ENCODE results near the gene HRH1.

DNA sequence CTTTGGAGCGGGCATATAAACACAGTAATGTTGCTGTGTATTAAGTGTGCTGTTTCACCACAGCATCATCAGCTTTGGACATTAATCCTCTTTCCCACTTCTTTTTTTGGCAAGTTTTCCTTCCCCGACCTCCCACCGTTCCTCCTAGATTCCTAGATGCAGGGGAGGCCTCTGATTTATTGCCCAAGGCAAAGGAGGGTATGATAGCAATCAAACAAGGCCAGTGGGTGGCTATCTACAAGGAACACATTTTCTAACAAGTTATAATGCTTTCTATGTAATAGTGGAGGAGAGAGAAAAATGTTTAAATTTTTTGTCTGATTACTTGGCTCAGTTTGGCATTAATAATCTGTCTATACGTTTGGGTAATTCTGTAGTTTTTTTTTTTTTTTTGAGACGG, 156.0 kb downstream of the HRH1 start:
- TF ChIP-seq, protein P1, sequence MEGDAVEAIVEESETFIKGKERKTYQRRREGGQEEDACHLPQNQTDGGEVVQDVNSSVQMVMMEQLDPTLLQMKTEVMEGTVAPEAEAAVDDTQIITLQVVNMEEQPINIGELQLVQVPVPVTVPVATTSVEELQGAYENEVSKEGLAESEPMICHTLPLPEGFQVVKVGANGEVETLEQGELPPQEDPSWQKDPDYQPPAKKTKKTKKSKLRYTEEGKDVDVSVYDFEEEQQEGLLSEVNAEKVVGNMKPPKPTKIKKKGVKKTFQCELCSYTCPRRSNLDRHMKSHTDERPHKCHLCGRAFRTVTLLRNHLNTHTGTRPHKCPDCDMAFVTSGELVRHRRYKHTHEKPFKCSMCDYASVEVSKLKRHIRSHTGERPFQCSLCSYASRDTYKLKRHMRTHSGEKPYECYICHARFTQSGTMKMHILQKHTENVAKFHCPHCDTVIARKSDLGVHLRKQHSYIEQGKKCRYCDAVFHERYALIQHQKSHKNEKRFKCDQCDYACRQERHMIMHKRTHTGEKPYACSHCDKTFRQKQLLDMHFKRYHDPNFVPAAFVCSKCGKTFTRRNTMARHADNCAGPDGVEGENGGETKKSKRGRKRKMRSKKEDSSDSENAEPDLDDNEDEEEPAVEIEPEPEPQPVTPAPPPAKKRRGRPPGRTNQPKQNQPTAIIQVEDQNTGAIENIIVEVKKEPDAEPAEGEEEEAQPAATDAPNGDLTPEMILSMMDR (IDR thresholded peaks at IDR 0.05; ENCODE audit: insufficient read depth, low read depth, low read length) = no peak
- TF ChIP-seq EZH2 (IDR thresholded peaks at IDR 0.05; ENCODE audit: insufficient read depth, low read length) = no peak

All from astrocyte (in vitro differentiated cells and primary cell).